COR-L47 (cell line): Measurements from ENCODE around the gene GRPEL1.
A peak's percentile ranks its signal among the peaks of the same experiment; 100 is the strongest.

Source experiments
- DNase-seq: peaks from one replicate; lab custom pipeline; 2025; lab: John Stamatoyannopoulos, UW

GRPEL1 gene

GRCh38 chr4:7045553-7045952, 22.3 kb downstream of the GRPEL1 start:
- no peak for DNase-seq

GRCh38 chr4:7044137-7044930, 23.5 kb downstream of the GRPEL1 start:
- DNase-seq = no peak

- no peak for DNase-seq
Observed at GRCh38 chr4:7043284-7044136, 24.4 kb downstream of the GRPEL1 start, which contains the start of gene TADA2B. Gene TADA2B (plus strand): TSS chr4:7043372. CDS start chr4:7043580, 208 bp downstream.

- DNase-seq = peak; percentile 98
Observed at GRCh38 chr4:7042503-7043283, 25.2 kb downstream of the GRPEL1 start.

- peak; percentile 25 for DNase-seq
Observed at GRCh38 chr4:7041801-7042502, 25.9 kb downstream of the GRPEL1 start.

- DNase-seq = no peak
Observed at GRCh38 chr4:7041246-7041645, 26.6 kb downstream of the GRPEL1 start.

- no peak for DNase-seq
Observed at GRCh38 chr4:7040765-7041164, 27.1 kb downstream of the GRPEL1 start.

GRCh38 chr4:7037425-7037824, 30.4 kb downstream of the GRPEL1 start:
- DNase-seq = no peak

GRCh38 chr4:7034262-7035081, 33.4 kb downstream of the GRPEL1 start:
- DNase-seq = no peak

- DNase-seq = no peak
Observed at GRCh38 chr4:7032596-7032995, 35.3 kb downstream of the GRPEL1 start.

GRCh38 chr4:7031558-7032449, 36.1 kb downstream of the GRPEL1 start:
- DNase-seq = no peak

- no peak for DNase-seq
Observed at GRCh38 chr4:7030856-7031255, 37.0 kb downstream of the GRPEL1 start.

GRCh38 chr4:7029921-7030320, 37.9 kb downstream of the GRPEL1 start:
- DNase-seq = no peak

GRCh38 chr4:7029212-7029611, 38.7 kb downstream of the GRPEL1 start:
- no peak for DNase-seq

GRCh38 chr4:7027913-7028312, 40.0 kb downstream of the GRPEL1 start:
- DNase-seq = no peak

GRCh38 chr4:7027284-7027683, 40.6 kb downstream of the GRPEL1 start:
- DNase-seq = no peak

- DNase-seq = no peak
Observed at GRCh38 chr4:7026107-7026506, 41.8 kb downstream of the GRPEL1 start.

GRCh38 chr4:7025040-7025602, 42.7 kb downstream of the GRPEL1 start:
- DNase-seq = no peak

- DNase-seq = no peak
Observed at GRCh38 chr4:7024336-7024890, 43.5 kb downstream of the GRPEL1 start.
